HG02970 (cell line): Measurements from ENCODE around the gene OR6K2.

ENCODE experiments used
- ATAC-seq: cut with Tn5 transposase; IDR thresholded peaks from one replicate; pipeline ENCODE4 v1.9.1; 2021; ENCODE audit warnings: mild to moderate bottlenecking, moderate library complexity, moderate number of reproducible peaks; ENCODE audit not compliant: unreplicated experiment, low FRiP score

Gene OR6K2

GRCh38 chr1:158686111-158687009 lies 14.1 kb downstream of the OR6K2 start, which contains the start of gene SPTA1:
TSS of gene SPTA1 (minus strand) at chr1:158686715. CDS start at chr1:158686517, 198 bp downstream.
- ATAC-seq: no peak

- no peak for ATAC-seq
Observed at GRCh38 chr1:158685085-158685484, 15.4 kb downstream of the OR6K2 start.

GRCh38 chr1:158681606-158682005 lies 18.8 kb downstream of the OR6K2 start:
- ATAC-seq: no peak

DNA sequence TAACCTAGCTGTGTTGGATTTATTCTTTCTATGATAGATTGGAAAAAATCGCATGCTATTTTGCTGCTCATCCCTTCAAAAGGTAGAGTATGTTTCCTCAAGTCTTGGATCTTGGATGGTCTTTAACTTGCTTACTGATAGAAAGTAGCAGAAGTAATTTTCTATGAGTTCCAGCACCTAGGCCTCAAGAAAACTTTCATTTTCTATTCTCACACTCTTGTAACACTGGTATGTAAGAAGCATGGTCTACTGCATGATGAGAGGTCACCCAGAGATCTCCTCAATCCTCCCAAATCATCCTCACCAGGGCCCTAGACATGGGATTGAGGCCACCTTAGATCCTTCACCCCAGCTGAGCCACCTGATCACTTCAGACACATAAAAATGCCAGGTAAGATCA lies 21.2 kb downstream of the OR6K2 start:
- no peak for ATAC-seq

GRCh38 chr1:158675563-158676323 lies 24.7 kb downstream of the OR6K2 start:
- no peak for ATAC-seq

DNA sequence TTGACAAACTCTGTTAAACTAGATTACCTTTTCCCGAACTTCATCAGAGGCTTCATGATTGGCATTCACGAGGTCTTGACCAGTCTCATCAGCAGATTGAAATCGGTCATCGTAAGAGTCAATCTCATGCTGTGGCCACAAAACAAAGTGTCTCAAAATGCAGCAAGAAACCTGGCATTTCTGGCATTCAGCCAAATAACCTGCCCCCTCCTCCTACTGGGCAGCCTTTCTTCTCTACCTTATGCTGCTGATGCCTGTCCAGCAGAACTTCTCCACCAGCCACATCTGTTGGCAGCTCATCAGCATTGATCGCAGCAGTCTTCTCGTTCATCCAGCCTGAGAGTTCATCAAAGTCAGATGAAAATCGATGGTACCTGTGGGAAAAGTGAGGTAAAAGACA lies 26.1 kb downstream of the OR6K2 start:
- no peak for ATAC-seq

DNA sequence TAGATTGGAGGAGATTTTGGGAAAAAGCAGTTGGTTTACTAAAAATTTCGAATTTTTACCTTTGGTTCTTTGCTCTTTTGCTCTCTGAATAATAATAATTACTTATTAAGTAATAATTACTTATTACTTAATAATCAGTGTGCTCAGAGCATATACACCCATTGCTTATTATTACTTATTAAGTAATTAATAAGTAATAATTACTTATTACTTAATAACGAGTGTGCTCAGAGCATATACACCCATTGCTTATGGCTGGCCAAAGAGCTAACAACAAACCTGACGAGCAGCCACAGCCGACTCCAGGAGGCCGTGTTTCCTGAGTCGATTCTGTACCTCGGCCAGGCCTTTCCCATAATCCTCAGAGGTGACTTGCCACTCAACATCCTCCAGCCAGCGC lies 34.4 kb downstream of the OR6K2 start:
- ATAC-seq: no peak

GRCh38 chr1:158654571-158654970 lies 45.9 kb downstream of the OR6K2 start:
- no peak for ATAC-seq

DNA sequence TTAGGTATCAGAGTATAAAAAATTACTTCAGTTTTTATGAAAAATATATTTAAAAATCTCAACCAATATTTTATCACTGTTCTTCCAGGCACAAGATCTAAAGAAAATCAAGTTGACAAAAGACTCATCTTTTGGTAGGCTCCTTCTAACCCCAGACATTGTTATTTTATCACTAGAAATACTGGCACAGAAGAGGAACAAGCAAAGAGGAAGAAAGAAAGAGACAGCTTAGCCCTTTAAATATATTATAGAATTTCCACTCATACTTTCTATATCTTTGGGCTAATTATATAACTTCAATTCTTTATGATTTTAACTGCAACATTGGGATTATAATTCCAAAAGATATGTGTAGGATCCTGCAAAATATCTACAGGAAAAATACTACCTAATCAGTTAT lies 46.4 kb downstream of the OR6K2 start:
- ATAC-seq: no peak

GRCh38 chr1:158652721-158653334 lies 47.6 kb downstream of the OR6K2 start:
- ATAC-seq: no peak
